Kidney capillary endothelial cell (primary cell): Measurements from ENCODE around the gene SLC35B1.
A peak's percentile ranks its signal among the peaks of the same experiment; 100 is the strongest.

Experiments used
- DNase-seq: peaks from one replicate; pipeline ENCODE4 v3.0.0-alpha.2; 2018; ENCODE audit warnings: low spot score

Gene SLC35B1, protein sequence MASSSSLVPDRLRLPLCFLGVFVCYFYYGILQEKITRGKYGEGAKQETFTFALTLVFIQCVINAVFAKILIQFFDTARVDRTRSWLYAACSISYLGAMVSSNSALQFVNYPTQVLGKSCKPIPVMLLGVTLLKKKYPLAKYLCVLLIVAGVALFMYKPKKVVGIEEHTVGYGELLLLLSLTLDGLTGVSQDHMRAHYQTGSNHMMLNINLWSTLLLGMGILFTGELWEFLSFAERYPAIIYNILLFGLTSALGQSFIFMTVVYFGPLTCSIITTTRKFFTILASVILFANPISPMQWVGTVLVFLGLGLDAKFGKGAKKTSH

GRCh38 chr17:49707608-49708514 lies at the start of gene SLC35B1:
Gene SLC35B1, minus strand, starts transcription at chr17:49707964. Its CDS starts 131 bp downstream, at chr17:49707833.
- peak; percentile 98 for DNase-seq

DNA sequence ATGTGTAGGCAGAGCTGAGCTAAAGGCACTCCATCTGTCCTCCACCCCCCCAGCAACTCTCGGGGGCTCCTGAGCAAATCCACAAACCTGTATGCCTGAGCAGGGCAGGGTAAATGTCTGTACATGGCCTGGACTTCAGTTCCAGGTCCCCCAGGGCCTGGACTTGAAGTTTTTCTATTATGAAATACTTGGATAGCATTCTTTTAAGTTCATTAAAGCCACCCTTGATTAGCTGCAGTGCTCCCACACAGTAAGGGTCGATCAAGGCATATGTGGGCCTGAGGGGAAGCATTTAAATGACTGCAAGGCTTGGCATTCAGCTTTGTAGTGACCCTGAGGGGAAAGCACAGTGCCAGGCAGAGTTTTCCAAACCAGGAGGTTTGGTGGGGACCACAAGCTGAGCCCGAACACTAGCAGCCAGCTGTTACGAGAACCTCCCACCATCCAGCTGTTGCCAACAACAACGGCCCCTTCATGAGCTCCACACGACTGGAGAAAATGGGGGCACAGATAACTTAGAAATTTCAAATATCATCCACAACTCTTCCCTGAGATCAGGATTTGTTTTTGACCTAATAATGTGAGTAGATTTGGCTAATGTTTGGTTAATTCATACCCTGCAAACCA lies 49.5 kb upstream of the SLC35B1 start:
- no peak for DNase-seq

DNA sequence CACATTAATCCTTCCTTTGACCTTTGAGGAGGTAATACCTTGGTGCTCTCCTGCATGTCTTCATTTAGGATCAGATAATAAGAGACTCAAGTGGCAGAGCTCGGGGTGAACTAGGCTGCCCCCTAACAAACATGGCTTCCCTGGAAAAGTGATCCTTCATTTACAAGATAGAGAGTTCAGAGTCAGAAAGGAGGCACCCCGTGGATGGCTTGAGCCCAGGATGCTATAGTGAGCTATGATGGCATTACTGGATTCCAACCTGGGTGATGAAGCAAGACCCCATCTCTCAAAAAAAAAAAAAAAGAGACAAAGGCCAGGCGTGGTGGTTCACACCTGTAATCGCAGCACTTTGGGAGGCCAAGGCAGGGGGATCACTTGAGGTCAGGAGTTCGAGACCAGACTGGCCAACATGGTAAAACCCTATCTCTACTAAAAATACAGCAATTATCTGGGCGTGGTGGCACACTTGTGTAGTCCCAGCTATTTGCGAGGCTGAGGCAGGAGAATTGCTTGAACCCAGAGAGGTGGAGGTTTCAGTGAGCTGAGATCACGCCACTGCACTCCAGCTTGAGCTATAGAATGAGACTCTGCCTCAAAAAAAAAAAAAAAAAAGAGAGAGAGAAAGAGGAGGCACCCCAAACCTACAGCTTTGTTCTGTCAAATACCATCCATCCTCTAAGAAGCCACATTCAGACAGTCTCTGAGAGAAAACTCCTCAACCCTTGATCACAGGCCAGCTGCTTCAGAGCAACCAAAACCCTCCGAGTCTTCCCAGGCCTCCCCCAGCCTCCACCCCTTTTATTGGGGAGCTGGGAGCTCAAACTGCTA lies 48.8 kb upstream of the SLC35B1 start:
- DNase-seq, result no peak

GRCh38 chr17:49755663-49756283 lies 48.0 kb upstream of the SLC35B1 start:
- no peak for DNase-seq

- no peak for DNase-seq
These were observed 46.2 kb upstream of the SLC35B1 start for GRCh38 chr17:49753959-49754391.

DNA sequence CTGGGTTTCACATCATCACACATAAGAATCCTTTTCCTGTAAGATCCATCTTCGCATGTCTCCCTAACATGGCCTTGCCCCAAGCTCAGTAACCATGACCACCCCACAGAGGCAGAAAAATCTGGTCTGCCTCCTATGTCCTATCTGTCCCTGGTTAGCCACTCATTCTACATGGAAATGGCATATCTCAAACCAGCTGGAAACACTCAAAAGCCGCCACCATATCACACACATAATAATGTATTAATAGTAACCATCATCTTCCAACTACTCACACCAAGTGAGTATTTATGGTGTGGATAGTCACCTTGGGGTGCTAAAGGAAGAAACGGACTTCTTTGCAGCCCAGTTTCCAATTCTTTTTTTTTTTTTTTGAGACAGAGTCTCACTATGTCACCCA lies 44.7 kb upstream of the SLC35B1 start:
- no peak for DNase-seq

DNA sequence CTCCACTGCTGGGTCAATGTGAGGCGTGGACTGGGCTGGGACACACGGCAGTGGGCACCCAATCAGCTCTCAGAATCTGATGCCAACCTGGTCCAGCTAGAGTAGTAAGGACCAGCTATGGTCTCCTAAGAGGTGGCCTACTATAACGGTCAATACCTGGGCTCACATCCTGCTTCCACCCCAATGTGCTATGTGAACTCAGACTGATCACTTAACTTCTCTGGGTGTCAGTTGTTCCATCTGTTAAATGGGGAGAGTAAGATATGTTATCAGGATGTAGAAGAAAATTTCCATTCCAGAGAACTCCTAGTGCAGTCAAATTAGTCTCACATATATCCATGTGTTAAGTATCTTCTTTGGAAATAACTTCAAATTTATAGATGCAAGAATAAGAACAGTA lies 42.0 kb upstream of the SLC35B1 start:
- DNase-seq, result no peak

- DNase-seq, result no peak
These were observed 41.0 kb upstream of the SLC35B1 start for GRCh38 chr17:49748791-49749190.

DNA sequence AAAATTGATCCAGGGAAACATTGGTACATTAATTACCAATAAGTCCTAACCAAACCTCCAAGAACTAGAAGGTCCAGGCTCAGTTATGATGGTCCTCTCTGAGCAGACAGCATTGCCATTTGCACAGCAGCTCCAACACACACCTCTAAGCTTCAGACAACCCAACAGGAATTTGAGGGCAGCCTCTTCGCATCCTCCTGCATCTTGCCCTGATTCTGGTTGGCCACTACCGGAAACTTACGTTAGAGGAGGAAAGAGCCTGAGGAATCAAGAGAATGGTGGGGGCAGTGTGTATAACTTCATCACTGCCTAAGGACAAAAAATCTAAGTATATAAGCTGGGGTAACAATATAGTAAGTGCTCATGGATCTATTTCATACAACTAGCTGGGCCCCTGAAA lies 40.5 kb upstream of the SLC35B1 start:
- DNase-seq, result no peak

GRCh38 chr17:49747632-49748031 lies 39.9 kb upstream of the SLC35B1 start:
- no peak for DNase-seq

- no peak for DNase-seq
These were observed 39.2 kb upstream of the SLC35B1 start for GRCh38 chr17:49746791-49747490.

DNA sequence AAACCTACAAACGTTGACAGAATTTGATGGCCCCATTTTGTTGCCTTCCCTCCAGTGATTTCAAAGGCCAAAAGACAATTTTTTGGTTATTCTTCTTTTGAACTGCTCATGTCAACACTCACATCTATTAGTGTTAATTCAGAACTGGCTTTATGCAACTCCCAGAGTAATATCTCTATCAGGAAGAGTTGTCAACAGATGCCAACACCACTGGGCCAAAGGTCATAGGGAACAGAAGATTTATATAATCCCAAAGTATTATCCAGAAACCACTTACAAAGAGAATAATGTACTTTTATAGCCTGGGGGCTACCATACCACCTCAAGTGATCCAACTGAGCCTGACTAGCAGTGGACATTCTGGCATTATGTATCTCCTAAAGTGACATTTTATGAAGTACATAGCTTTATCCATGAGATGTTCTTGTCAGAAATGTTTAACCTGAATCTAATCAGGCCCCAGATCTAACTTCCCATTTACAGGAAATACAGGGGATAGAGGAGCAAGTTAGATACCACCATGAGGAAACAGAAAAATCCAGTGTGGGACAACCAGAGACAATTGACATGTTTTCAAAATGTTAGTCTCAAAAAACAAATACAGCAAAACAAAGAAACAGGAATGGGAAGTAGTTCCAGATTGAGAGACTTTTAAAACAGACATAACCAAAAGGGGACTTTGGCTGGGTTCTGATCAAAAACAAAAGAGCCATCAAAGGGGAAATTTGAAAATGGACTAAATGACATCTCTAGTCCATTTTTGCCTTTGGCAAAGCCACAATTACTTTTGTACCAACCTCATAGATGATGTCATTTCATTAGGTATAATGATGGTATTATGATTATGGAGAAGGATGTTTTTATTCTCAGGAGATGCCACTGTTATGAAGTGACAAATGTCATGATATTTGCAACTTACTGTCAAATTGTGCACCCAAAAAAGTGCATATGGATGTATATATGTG lies 37.7 kb upstream of the SLC35B1 start:
- no peak for DNase-seq

DNA sequence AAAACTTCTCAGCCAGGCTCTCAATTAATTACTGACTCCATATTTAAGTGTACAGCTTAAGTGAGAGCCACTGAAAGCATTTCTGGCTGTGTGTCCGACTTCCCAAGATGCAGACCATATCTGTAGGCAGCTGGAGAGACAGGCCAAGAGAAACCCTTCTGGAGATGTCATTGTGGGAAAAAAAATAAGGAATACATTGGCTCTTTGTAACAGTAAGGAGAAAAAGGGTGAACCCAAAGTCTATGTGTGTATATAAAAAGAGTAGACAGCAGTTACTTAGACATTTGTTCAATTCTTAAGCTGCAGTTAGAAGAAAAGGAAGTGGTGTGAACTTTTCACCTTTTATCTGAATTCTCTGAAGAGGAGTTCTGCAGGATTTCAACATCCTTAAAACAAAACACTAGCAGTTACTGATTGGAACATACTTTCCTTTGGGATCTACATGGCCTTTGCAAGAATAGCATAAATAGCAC lies 34.4 kb upstream of the SLC35B1 start:
- DNase-seq, result no peak

DNA sequence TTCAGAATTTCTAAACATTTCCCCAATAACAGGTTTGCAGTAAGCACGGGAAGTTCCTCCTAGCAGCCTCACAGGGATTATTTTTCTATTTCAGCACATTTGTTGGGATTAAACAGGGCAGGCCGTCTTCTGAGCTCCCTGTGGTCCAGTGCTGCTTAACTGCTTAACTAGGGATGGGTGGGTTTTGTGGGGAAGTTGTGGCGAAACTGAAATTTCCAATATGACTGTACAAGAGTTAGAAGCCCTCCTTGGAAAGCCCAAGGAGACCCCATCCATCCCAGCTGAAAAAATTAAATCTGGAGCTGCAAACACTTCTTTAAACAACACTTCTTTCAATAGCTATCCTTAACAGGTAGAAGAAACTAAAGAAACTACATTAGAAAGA lies 33.9 kb upstream of the SLC35B1 start:
- no peak for DNase-seq

DNA sequence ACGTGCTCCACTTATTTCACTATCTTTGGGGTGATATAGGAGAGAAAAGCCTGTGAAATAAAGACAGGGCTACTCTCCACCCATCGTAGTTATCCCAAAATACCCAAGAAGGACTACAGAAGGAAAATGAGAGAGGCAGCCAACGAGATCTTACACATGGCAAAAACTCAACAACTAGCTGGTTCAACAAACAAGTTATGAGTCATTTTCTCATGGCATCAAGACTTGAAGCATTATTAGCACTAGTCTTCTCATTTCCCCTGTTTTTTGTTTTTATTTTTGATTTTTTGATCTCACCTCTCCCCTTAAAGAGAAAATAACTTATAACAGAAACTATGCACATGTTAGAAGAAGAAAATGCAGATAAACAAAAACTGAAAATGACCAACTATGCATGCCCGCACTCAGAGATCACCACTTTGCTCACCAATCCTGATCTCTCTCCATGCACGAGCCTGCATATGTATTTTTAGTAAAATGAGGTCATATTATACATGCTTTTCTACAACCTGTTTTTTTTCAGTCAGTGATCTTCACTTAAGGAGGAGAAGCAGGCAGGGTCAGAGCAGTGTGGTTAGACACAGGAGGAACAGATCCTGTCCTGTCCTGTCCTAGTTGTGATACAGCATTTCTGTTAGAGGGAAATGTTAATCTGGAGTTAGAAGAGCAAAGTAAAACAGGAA lies 33.4 kb upstream of the SLC35B1 start:
- DNase-seq, result no peak

DNA sequence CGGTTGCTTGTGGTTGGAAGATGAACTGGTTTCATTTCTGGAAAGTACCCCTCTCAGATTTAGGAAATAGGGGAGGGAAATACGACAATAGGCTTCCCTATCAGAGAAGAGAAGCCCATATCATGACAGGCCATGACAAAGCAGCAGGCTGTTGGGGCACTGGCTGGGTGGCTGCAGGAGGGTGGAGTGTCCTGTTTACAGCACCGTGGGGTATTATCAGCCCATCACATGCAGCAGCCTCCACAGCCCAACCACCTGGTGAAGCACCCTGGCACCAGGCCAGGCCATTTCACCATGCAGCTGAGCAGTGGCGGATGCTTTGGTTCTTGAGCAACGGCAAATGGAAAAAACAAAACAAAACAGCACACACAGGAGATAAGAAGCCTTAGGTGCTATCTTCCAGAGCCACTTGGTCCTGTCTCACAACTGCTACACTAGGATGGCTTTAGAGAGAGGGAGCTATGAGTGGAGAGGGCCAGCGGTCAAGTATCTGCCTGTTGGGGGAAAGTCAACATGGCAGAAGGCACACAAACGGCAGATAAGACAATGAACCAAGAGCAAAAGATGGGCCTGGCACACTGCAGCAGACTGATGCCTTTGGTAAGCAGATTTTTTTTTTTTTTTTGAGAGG lies 32.0 kb upstream of the SLC35B1 start:
- DNase-seq, result no peak

GRCh38 chr17:49738456-49739163 lies 30.8 kb upstream of the SLC35B1 start:
- DNase-seq, result no peak
